GM10266 (cell line): ENCODE results near the gene KIF6.

Experiments
- DNase-seq: peaks from one replicate; pipeline ENCODE4 v3.0.0; 2012; ENCODE audit errors: extremely low spot score
- TF ChIP-seq, protein P1 (sequence below): IDR thresholded peaks from 2 replicates; pipeline ENCODE4 v1.5.1; 2012; ENCODE audit warnings: mild to moderate bottlenecking, low read depth; ENCODE audit not compliant: control insufficient read depth, insufficient read depth; ENCODE audit errors: missing control alignments

Gene KIF6

DNA sequence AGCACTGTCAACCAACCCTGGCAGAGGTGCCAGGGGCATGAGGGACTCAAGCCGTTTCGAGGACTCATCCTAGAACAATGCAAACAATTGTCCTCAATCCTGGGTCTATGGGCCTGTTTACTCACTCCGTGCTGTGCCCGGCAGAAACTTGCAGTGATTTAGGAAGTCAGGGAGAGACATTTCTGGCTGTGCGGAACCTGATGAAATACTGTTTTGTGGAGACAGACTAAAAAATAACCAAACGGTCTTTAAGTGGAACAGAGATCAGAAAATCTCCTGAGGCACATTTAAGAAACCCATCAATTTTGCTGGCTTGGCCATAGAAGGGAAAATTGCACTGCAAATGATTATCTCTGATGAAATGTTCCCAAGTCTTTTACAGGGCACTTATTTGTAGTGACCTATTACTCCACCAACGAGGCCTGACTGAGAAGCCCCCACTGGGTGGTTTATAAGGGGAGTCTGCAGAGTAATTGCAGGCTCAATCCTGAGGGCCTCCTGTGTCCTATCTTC, 322.9 kb downstream of the KIF6 start:
- DNase-seq, result no peak
- TF ChIP-seq, protein P1, sequence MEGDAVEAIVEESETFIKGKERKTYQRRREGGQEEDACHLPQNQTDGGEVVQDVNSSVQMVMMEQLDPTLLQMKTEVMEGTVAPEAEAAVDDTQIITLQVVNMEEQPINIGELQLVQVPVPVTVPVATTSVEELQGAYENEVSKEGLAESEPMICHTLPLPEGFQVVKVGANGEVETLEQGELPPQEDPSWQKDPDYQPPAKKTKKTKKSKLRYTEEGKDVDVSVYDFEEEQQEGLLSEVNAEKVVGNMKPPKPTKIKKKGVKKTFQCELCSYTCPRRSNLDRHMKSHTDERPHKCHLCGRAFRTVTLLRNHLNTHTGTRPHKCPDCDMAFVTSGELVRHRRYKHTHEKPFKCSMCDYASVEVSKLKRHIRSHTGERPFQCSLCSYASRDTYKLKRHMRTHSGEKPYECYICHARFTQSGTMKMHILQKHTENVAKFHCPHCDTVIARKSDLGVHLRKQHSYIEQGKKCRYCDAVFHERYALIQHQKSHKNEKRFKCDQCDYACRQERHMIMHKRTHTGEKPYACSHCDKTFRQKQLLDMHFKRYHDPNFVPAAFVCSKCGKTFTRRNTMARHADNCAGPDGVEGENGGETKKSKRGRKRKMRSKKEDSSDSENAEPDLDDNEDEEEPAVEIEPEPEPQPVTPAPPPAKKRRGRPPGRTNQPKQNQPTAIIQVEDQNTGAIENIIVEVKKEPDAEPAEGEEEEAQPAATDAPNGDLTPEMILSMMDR, result no peak

DNA sequence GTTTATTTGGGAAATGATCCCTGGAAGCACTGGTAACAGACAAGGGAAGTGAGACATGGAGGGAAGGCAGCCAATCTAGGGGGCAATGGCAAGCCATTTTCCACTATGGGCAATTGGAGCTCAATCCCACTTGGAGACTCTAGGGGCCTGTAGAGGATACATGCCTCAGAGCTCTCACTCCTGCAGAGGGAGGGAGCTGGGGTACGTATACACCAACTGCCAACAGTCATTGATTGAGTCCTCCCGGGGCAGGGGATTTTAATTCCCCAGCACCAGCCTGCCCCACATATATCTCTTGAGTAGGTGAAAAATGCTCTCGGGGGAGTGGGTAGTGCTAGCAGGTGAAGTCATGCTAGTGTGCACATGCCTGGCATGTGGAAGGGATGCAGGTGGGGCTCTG, 323.8 kb downstream of the KIF6 start:
- DNase-seq, result no peak
- TF ChIP-seq, protein P1, result no peak

- TF ChIP-seq, protein P1, result no peak
- no peak for DNase-seq
Observed at GRCh38 chr6:39400026-39400425, 325.2 kb downstream of the KIF6 start.

DNA sequence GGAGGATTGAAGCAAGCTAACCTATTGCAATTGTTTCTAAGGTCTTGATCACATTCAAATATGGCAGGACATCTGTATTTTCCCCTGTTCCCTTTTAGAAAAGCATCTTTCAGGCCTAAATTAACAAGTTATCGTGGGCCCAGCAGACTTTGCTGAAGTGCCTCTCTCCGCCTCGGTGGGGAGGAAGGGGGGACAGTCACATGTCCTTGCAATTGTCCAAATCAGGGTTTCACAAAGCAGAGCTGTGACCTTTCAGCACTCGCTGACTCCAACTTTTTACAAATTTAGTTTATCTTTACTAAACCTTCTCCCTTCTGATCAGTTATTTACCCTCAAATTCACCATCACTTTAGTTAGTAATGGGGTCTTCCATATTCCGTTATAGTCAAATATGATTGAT, 328.4 kb downstream of the KIF6 start:
- TF ChIP-seq, protein P1, result no peak
- DNase-seq, result no peak

DNA sequence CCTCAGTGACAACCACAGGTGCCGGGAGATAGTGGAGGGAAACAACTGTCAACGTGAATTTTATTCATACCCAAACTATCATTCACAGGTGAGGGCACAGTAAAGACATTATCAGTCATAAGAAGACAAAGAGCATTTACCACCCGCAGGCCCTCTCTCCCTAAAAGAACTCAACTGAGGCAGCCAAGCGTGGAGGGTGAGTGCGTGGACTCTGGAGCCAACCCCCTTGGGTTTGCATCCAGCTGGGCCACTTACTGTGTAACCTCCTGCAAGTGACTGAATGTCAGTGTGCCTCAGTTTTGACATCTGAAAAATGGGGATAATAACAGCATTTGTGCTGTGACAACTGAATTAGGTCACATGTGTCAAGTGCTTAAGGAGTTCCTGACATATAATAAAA, 332.1 kb downstream of the KIF6 start:
- DNase-seq, result no peak
- TF ChIP-seq, protein P1, result no peak

GRCh38 chr6:39391182-39391581, 334.0 kb downstream of the KIF6 start:
- no peak for DNase-seq
- TF ChIP-seq, protein P1, result no peak

GRCh38 chr6:39389484-39389767, 335.8 kb downstream of the KIF6 start:
- no peak for DNase-seq

More at GRCh38 chr6:39389484-39389767, 335.8 kb downstream of the KIF6 start:
- TF ChIP-seq, protein P1, result no peak
